HepG2 (cell line): Measurements from ENCODE around the gene CORO7. TPM values are rescaled to one million over a fixed set of nuclear protein-coding genes. Genes with fewer than 3 reads are reported as not detected.

Experiments
- AGO1 ChIP-seq: fragments of 200-400 bp; formaldehyde crosslinking; IDR thresholded peaks from 2 replicates; pipeline ENCODE4 v1.6.1; 2017; ENCODE audit warnings: mild to moderate bottlenecking, low read depth, low read length, moderate library complexity; ENCODE audit not compliant: poor library complexity, severe bottlenecking
- ERF ChIP-seq: IDR thresholded peaks from 2 replicates; pipeline ENCODE4 v1.6.1; 2018; ENCODE audit warnings: missing biosample characterization, missing genetic modification reagents
- GATA4 ChIP-seq: sonication (generic); IDR thresholded peaks from 2 replicates; pipeline ENCODE4 v1.6.1; 2016; ENCODE audit warnings: antibody characterized with exemption, low read depth, borderline replicate concordance
- HDAC1 ChIP-seq: sonication (generic); formaldehyde crosslinking; IDR thresholded peaks from 2 replicates; pipeline ENCODE4 v1.5.1; 2020; ENCODE audit warnings: mild to moderate bottlenecking, missing genetic modification reagents
- KLF11 ChIP-seq: IDR thresholded peaks from 2 replicates; pipeline ENCODE4 v1.6.1; 2016; ENCODE audit warnings: missing compliant biosample characterization
- MAZ ChIP-seq, 2 experiments: sonication (generic) in 1 of 2; formaldehyde crosslinking in 1 of 2; IDR thresholded peaks; 2 replicates each; pipeline versions ENCODE4 v1.5.0 to v1.6.1; 2012 to 2020; ENCODE audit warnings: low read depth in 2 of 2, mild to moderate bottlenecking in 2 of 2, borderline replicate concordance in 1 of 2, improper control_type of control experiment in 1 of 2, low read length in 1 of 2, missing genetic modification reagents in 1 of 2, moderate library complexity in 1 of 2
- NONO ChIP-seq, 2 experiments: fragments of 450-650 bp in 1 of 2; sonication (generic) in 1 of 2; formaldehyde crosslinking in 1 of 2; IDR thresholded peaks in 1 of 2; conservative IDR thresholded peaks in 1 of 2; 2 replicates each; pipeline versions ENCODE4 v1.6.1 to v1.8.0; 2017 to 2022; ENCODE audit warnings: mild to moderate bottlenecking in 1 of 2, missing genetic modification reagents in 1 of 2, moderate library complexity in 1 of 2
- NPAS2 ChIP-seq: sonication (generic); formaldehyde crosslinking; IDR thresholded peaks from 2 replicates; pipeline ENCODE4 v1.8.0; 2022; ENCODE audit warnings: mild to moderate bottlenecking, missing genetic modification reagents, borderline replicate concordance
- NR1H2 ChIP-seq: sonication (generic); formaldehyde crosslinking; IDR thresholded peaks from 2 replicates; pipeline ENCODE4 v1.8.1; 2022; ENCODE audit warnings: low read depth, missing genetic modification reagents, borderline replicate concordance
- NR2F2 ChIP-seq: IDR thresholded peaks from 2 replicates; pipeline ENCODE4 v1.6.1; 2012; ENCODE audit warnings: low read depth, inconsistent platforms, borderline replicate concordance
- SCMH1 ChIP-seq: sonication (generic); formaldehyde crosslinking; IDR thresholded peaks from 2 replicates; pipeline ENCODE4 v1.9.0; 2021; ENCODE audit warnings: missing genetic modification reagents, mild to moderate bottlenecking, borderline replicate concordance
- TARDBP ChIP-seq: sonication (generic); formaldehyde crosslinking; IDR thresholded peaks from 2 replicates; pipeline ENCODE4 v1.8.0; 2022; ENCODE audit warnings: mild to moderate bottlenecking, missing genetic modification reagents
- U2AF2 ChIP-seq: fragments of 200-400 bp; formaldehyde crosslinking; IDR thresholded peaks from 2 replicates; pipeline ENCODE4 v1.6.1; 2017; ENCODE audit warnings: low read depth, mild to moderate bottlenecking, low read length
- ZNF839 ChIP-seq: sonication (generic); formaldehyde crosslinking; IDR thresholded peaks from 2 replicates; pipeline ENCODE4 v1.4.0; 2020; ENCODE audit warnings: missing genetic modification reagents, mild to moderate bottlenecking, borderline replicate concordance
- polyA plus RNA-seq, 8 experiments: library from polyadenylated mRNA; depleted of rRNA in 3 of 8; stranded (reverse) in 7 of 8; unstranded in 1 of 8; fragments of >200 nt; fragmentation: Illumina TruSeq in 4 of 8; extraction: Trizol in 4 of 8; gene quantifications; 2 replicates each; pipeline versions ENCODE4 v1.2.1 to v1.2.3, GENCODE V29; 2011 to 2016; ENCODE audit warnings: low read depth in 4 of 8, missing spikeins in 1 of 8, mixed read lengths in 1 of 8; ENCODE audit not compliant: insufficient read depth in 1 of 8
- total RNA-seq, 5 experiments: library from RNA; depleted of rRNA; stranded (reverse); fragments of >200 nt; fragmentation: Illumina TruSeq; extraction: Trizol; gene quantifications; 2 replicates each; pipeline ENCODE4 v1.2.3, GENCODE V29; 2016; ENCODE audit warnings: low read depth in 1 of 5
- TF ChIP-seq, protein P1 (sequence below): sonication (generic); formaldehyde crosslinking; IDR thresholded peaks from 2 replicates; pipeline ENCODE4 v1.5.1; 2020; ENCODE audit warnings: missing genetic modification reagents, mild to moderate bottlenecking, borderline replicate concordance
- TF ChIP-seq, protein P2 (sequence below): sonication (generic); formaldehyde crosslinking; IDR thresholded peaks from 2 replicates; pipeline ENCODE4 v1.4.0; 2020; ENCODE audit warnings: missing genetic modification reagents
- TF ChIP-seq, protein P3 (sequence below): sonication (generic); formaldehyde crosslinking; IDR thresholded peaks from 2 replicates; pipeline ENCODE4 v1.5.1; 2020; ENCODE audit warnings: missing genetic modification reagents, mild to moderate bottlenecking, borderline replicate concordance
- TF ChIP-seq, protein P4 (sequence below): sonication (generic); formaldehyde crosslinking; IDR thresholded peaks from 2 replicates; pipeline ENCODE4 v1.4.0; 2020; ENCODE audit warnings: missing genetic modification reagents
- TF ChIP-seq, protein P5 (sequence below): sonication (generic); formaldehyde crosslinking; IDR thresholded peaks from 2 replicates; pipeline ENCODE4 v1.4.0; 2020; ENCODE audit warnings: low read depth, mild to moderate bottlenecking, missing genetic modification reagents

CORO7 gene
- total and polyA plus RNA-seq, 2 of the 13 experiments (the other 11 are each of a cell fraction or from before 2014, with no cell fraction given) = 9.9 to 14.3 TPM

DNA sequence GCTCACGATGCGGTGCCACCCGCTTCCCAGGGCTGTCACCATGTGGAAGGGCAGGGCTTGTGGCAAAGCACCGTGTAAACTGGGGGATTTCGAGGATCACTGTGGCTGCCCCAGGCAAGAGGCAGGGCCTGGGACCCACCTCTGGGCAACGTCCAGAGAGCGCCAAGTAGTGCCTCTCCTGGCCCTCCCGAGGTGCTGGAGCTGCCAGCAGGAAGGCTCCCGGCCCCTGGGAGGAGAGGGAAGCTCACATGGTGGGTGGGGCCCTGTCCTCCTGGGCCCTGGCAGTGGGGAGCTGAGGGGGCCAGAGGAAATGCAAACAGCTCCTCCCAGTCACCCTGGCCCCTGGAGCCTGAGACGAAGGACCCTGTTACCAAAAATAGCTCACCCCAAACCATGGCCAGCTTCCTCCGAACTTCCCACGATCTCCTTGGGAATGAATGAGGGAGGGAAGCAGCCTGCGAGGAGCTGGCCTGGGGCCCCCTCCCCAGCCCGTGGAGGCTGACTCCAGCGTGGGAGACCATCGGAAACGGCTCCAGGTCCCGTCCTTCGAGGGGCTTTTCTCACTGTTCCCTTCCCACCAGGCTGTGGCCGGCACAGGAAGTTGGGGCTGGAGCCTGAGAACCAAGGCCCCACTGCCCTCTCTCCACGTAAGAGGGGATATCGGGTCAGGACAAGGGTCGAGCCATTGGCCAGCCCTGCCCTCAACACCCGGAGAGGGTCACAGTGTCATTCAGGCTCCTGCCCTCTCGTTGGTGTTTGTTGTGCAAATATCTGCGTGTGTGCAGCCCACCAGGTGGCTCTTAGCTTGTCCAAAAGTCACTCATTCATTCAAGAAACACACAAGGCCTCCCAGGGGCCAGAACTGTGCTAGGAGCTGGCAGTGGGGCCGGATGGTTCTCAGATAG, 27.1 kb downstream of the CORO7 start (continued):
- TF ChIP-seq, protein P1, sequence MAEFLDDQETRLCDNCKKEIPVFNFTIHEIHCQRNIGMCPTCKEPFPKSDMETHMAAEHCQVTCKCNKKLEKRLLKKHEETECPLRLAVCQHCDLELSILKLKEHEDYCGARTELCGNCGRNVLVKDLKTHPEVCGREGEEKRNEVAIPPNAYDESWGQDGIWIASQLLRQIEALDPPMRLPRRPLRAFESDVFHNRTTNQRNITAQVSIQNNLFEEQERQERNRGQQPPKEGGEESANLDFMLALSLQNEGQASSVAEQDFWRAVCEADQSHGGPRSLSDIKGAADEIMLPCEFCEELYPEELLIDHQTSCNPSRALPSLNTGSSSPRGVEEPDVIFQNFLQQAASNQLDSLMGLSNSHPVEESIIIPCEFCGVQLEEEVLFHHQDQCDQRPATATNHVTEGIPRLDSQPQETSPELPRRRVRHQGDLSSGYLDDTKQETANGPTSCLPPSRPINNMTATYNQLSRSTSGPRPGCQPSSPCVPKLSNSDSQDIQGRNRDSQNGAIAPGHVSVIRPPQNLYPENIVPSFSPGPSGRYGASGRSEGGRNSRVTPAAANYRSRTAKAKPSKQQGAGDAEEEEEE (CRISPR knock-in tag) = no peak
- TF ChIP-seq KLF11 (CRISPR knock-in tag) (no peak), NR2F2 (peak; percentile 52; the same call in 1 of the 2 replicates), NR1H2 (CRISPR knock-in tag) (no peak), NONO (IDR thresholded peaks at IDR 0.05) (no peak), NONO (CRISPR knock-in tag; conservative IDR thresholded peaks at IDR 0.05) (peak; percentile 46; the same call in 1 of the 2 replicates), U2AF2 (no peak), SCMH1 (no peak), GATA4 (no peak), NPAS2 (CRISPR knock-in tag) (no peak), ERF (CRISPR knock-in tag) (no peak), HDAC1 (CRISPR knock-in tag) (peak; percentile 41; the same call in 1 of the 2 replicates), AGO1 (peak; percentile 20), ZNF839 (CRISPR knock-in tag) (no peak), MAZ (IDR thresholded peaks at IDR 0.05; ENCODE audit: borderline replicate concordance, low read depth, low read length) (no peak), MAZ (CRISPR knock-in tag; IDR thresholded peaks at IDR 0.05; ENCODE audit: low read depth) (no peak), TARDBP (0 out of 2 replicates have a peak, but pooled peaks have one; percentile 40)
- TF ChIP-seq, protein P2, sequence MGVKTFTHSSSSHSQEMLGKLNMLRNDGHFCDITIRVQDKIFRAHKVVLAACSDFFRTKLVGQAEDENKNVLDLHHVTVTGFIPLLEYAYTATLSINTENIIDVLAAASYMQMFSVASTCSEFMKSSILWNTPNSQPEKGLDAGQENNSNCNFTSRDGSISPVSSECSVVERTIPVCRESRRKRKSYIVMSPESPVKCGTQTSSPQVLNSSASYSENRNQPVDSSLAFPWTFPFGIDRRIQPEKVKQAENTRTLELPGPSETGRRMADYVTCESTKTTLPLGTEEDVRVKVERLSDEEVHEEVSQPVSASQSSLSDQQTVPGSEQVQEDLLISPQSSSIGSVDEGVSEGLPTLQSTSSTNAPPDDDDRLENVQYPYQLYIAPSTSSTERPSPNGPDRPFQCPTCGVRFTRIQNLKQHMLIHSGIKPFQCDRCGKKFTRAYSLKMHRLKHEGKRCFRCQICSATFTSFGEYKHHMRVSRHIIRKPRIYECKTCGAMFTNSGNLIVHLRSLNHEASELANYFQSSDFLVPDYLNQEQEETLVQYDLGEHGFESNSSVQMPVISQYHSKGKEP = no peak
- TF ChIP-seq, protein P3, sequence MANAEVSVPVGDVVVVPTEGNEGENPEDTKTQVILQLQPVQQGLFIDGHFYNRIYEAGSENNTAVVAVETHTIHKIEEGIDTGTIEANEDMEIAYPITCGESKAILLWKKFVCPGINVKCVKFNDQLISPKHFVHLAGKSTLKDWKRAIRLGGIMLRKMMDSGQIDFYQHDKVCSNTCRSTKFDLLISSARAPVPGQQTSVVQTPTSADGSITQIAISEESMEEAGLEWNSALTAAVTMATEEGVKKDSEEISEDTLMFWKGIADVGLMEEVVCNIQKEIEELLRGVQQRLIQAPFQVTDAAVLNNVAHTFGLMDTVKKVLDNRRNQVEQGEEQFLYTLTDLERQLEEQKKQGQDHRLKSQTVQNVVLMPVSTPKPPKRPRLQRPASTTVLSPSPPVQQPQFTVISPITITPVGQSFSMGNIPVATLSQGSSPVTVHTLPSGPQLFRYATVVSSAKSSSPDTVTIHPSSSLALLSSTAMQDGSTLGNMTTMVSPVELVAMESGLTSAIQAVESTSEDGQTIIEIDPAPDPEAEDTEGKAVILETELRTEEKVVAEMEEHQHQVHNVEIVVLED = no peak
- TF ChIP-seq, protein P4, sequence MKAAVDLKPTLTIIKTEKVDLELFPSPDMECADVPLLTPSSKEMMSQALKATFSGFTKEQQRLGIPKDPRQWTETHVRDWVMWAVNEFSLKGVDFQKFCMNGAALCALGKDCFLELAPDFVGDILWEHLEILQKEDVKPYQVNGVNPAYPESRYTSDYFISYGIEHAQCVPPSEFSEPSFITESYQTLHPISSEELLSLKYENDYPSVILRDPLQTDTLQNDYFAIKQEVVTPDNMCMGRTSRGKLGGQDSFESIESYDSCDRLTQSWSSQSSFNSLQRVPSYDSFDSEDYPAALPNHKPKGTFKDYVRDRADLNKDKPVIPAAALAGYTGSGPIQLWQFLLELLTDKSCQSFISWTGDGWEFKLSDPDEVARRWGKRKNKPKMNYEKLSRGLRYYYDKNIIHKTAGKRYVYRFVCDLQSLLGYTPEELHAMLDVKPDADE = no peak
- TF ChIP-seq, protein P5, sequence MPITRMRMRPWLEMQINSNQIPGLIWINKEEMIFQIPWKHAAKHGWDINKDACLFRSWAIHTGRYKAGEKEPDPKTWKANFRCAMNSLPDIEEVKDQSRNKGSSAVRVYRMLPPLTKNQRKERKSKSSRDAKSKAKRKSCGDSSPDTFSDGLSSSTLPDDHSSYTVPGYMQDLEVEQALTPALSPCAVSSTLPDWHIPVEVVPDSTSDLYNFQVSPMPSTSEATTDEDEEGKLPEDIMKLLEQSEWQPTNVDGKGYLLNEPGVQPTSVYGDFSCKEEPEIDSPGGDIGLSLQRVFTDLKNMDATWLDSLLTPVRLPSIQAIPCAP (CRISPR knock-in tag) = no peak
